Natural killer cell treated with Interleukin-12 subunit alpha and Interleukin-12 subunit beta and Interleukin-15 and Interleukin-18, amount 100 ng/mL, for 72 hours (primary cell): ENCODE results near the gene EFHD1. TPM values are rescaled to one million over a fixed set of nuclear protein-coding genes. Genes with fewer than 3 reads are reported as not detected.

ENCODE experiments used
- ATAC-seq, 2 donors: fragments of 150-1000 bp; cut with Tn5 transposase in 1 of 2; sonication (Bioruptor Pico), chemical (Tn5 transposase) in 1 of 2; 2 replicates each; pipeline ENCODE4 v1.10.0; 2021
- DNase-seq: peaks from one replicate; pipeline ENCODE4 v3.0.0; 2022; ENCODE audit warnings: low spot score
- H3K27ac Mint-ChIP-seq, 2 donors: 1 replicate in 1 of 2; 2 replicates in 1 of 2; pipeline ENCODE4 v1.8.0; 2022; ENCODE audit warnings: mixed read lengths in 2 of 2, mild to moderate bottlenecking in 1 of 2, moderate library complexity in 1 of 2
- H3K27me3 Mint-ChIP-seq, 2 donors: 1 replicate in 1 of 2; 2 replicates in 1 of 2; pipeline ENCODE4 v1.8.0; 2022; ENCODE audit warnings: mixed read lengths in 2 of 2
- H3K36me3 Mint-ChIP-seq: one replicate; pipeline ENCODE4 v1.8.0; 2022; ENCODE audit warnings: mixed read lengths
- H3K4me1 Mint-ChIP-seq, 2 donors: 1 replicate in 1 of 2; 2 replicates in 1 of 2; pipeline ENCODE4 v1.8.0; 2022; ENCODE audit warnings: low read depth in 2 of 2, mixed read lengths in 2 of 2, mild to moderate bottlenecking in 1 of 2
- H3K4me3 Mint-ChIP-seq: one replicate; pipeline ENCODE4 v1.8.0; 2022; ENCODE audit warnings: mixed read lengths
- H3K9me3 Mint-ChIP-seq: 2 replicates; pipeline ENCODE4 v1.8.0; 2022; ENCODE audit warnings: mixed read lengths
- total RNA-seq, 2 donors: library from RNA; stranded (reverse); gene quantifications; one replicate each; pipeline ENCODE4 v1.2.3, GENCODE V29; 2022

The EFHD1 gene
- total RNA-seq, 2 donors from 2014 or later, result 0.24 TPM; not detected in 1

DNA sequence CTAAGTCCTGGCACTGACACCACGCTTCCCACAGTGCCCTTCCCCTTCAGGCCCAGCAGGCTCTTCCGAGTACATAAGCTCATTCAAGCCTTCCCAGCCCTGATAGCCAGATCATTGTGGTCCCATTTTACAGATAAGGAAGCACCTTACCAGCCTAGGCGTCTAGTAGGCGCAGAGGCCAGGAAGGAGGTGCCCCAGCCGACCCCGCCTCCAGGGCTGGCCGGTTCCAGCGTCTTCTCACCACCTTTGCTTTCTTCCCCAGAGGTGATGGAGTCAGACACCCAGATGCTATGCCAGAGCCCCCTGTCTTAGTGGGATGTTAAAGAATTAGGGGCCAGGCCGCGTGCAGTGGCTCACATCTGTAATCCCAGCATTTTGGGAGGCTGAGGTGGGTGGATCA, 28.9 kb upstream of the EFHD1 start:
- no peak overlapping the region for H3K4me3 Mint-ChIP-seq
- peaks cover 0 to 4% of the 10 kb centered on the region in 2 donors for H3K4me1 Mint-ChIP-seq
- peaks cover 9 to 13% of the 10 kb centered on the region in 2 donors for H3K27me3 Mint-ChIP-seq
- DNase-seq (no peak), ATAC-seq (no peak)
- no peak overlapping the region for H3K27ac Mint-ChIP-seq
- H3K9me3 Mint-ChIP-seq, result no peaks in the 10 kb centered on the region
- no peaks in the 10 kb centered on the region for H3K36me3 Mint-ChIP-seq

GRCh38 chr2:232607011-232607410, 26.4 kb upstream of the EFHD1 start:
- Mint-ChIP-seq H3K4me1 (peaks cover 0 to 4% of the 10 kb centered on the region in 2 donors), H3K4me3 (no peak overlapping the region)
- DNase-seq, result no peak

GRCh38 chr2:232609607-232610006, 23.8 kb upstream of the EFHD1 start:
- H3K9me3 Mint-ChIP-seq, result no peaks in the 10 kb centered on the region
- ATAC-seq, result no peak
- no peak overlapping the region for H3K27ac Mint-ChIP-seq
- H3K27me3 Mint-ChIP-seq, result no peaks in the 10 kb centered on the region
- DNase-seq, result no peak
- H3K4me3 Mint-ChIP-seq, result no peak overlapping the region
- H3K4me1 Mint-ChIP-seq, result peaks cover 0 to 4% of the 10 kb centered on the region in 2 donors
- H3K36me3 Mint-ChIP-seq, result no peaks in the 10 kb centered on the region

More at GRCh38 chr2:232607011-232607410, 26.4 kb upstream of the EFHD1 start:
- no peaks in the 10 kb centered on the region for H3K9me3 Mint-ChIP-seq
- no peak for ATAC-seq
- H3K27ac Mint-ChIP-seq, result no peak overlapping the region
- peaks cover 9 to 13% of the 10 kb centered on the region in 2 donors for H3K27me3 Mint-ChIP-seq
- no peaks in the 10 kb centered on the region for H3K36me3 Mint-ChIP-seq

DNA sequence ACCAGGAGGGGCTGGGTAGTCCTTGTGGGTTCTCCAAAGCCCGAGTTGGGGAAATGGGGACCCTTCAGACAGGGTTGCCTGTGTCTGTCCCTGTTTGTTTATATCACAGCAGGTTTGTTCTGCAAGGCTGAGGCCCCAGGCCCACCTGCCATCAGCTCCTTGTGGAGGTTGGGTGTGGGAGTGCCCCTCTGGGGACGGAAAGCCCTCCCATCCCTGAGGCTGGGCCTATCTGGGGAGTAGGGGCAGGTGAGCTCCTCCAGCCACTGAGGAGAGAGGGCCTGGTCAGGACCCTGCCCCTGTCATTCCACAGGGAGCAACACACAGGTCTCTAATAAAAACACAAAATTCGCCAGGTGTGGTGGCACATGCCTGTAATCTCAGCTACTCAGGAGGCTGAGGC, 23.3 kb upstream of the EFHD1 start:
- no peak for ATAC-seq
- Mint-ChIP-seq H3K4me1 (peaks cover 0 to 4% of the 10 kb centered on the region in 2 donors), H3K9me3 (no peaks in the 10 kb centered on the region), H3K27me3 (no peaks in the 10 kb centered on the region), H3K36me3 (no peaks in the 10 kb centered on the region), H3K27ac (no peak overlapping the region), H3K4me3 (no peak overlapping the region)
- DNase-seq, result peak; percentile 39

- H3K4me3 Mint-ChIP-seq, result no peak overlapping the region
- no peaks in the 10 kb centered on the region for H3K36me3 Mint-ChIP-seq
- H3K9me3 Mint-ChIP-seq, result no peaks in the 10 kb centered on the region
- H3K27ac Mint-ChIP-seq, result no peak overlapping the region
- ATAC-seq (no peak), DNase-seq (no peak)
- peaks cover 0 to 4% of the 10 kb centered on the region in 2 donors for H3K4me1 Mint-ChIP-seq
- H3K27me3 Mint-ChIP-seq, result no peaks in the 10 kb centered on the region
These were observed 22.3 kb upstream of the EFHD1 start for GRCh38 chr2:232611061-232611460.

DNA sequence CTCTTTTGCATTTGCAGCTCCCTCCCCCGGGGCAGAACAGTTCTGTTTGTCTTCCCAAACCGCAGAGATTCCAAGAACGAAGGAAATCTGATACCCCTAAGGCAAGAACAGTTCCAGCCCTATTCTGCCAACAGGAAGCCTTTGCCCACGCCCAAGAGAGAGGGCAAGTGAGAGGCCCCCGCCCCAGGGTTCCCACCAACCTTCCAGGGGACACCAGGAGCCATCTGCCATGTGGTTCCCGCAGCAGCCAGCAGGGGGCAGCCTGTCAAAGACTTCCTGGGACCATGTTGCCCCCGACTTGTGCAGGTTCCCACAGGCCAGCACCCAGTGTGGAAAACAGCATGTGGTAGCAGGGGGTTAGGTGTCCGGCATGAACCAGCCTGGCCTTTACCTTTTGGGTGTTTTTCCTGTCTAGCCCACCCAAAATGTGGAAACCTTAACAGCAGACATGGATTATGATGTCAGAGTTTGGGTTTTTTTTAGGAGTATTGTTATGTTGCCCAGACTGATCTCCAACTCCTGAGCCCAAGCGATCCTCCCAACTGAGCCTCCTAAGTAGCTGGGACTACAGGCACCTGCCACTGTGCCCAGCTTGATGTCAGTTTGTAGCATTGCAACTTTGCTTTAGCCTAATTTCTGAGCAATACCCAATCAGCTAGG, 21.7 kb upstream of the EFHD1 start:
- no peaks in the 10 kb centered on the region for H3K4me1 Mint-ChIP-seq
- no peak overlapping the region for H3K27ac Mint-ChIP-seq
- no peaks in the 10 kb centered on the region for H3K36me3 Mint-ChIP-seq
- peak; percentile 66 to 72 for ATAC-seq
- DNase-seq, result peak; percentile 75
- H3K4me3 Mint-ChIP-seq, result no peak overlapping the region
- no peaks in the 10 kb centered on the region for H3K9me3 Mint-ChIP-seq
- no peaks in the 10 kb centered on the region for H3K27me3 Mint-ChIP-seq

DNA sequence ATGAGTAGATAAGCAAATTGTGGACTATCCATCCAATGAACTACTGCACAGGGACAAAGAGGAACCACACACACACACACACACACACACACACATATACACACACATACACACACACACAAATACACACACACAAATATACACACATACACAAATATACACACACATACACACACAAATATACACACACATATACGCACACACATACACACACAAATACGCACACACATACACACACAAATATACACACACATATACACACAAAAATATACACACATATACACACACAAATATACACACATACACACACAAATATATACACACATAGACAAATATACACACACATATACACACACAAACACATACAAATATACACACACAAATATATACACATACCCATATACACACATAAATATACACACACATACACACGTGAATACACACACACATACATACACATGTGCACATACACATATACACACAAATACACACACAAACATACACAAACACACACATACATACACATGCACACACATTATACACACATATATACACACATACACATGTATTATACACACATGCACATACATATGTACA, 19.8 kb upstream of the EFHD1 start:
- DNase-seq, result no peak
- no peak for ATAC-seq
- Mint-ChIP-seq H3K4me3 (no peak overlapping the region), H3K27ac (no peak overlapping the region), H3K27me3 (no peaks in the 10 kb centered on the region), H3K9me3 (no peaks in the 10 kb centered on the region), H3K36me3 (no peaks in the 10 kb centered on the region), H3K4me1 (no peaks in the 10 kb centered on the region)

- ATAC-seq (no peak), DNase-seq (no peak)
- Mint-ChIP-seq H3K36me3 (no peaks in the 10 kb centered on the region), H3K4me3 (no peak overlapping the region), H3K27ac (no peak overlapping the region), H3K27me3 (no peaks in the 10 kb centered on the region), H3K9me3 (no peaks in the 10 kb centered on the region), H3K4me1 (no peaks in the 10 kb centered on the region)
These were observed 18.1 kb upstream of the EFHD1 start for GRCh38 chr2:232615339-232615738.

- no peaks in the 10 kb centered on the region for H3K4me1 Mint-ChIP-seq
- H3K36me3 Mint-ChIP-seq, result no peaks in the 10 kb centered on the region
- H3K27ac Mint-ChIP-seq, result no peak overlapping the region
- no peak overlapping the region for H3K4me3 Mint-ChIP-seq
- ATAC-seq (no peak), DNase-seq (no peak)
- H3K9me3 Mint-ChIP-seq, result no peaks in the 10 kb centered on the region
- peaks cover 5 to 9% of the 10 kb centered on the region in 2 donors for H3K27me3 Mint-ChIP-seq
These were observed 12.2 kb upstream of the EFHD1 start for GRCh38 chr2:232621186-232621585.

- no peaks in the 10 kb centered on the region for H3K36me3 Mint-ChIP-seq
- H3K9me3 Mint-ChIP-seq, result no peaks in the 10 kb centered on the region
- no peak overlapping the region for H3K27ac Mint-ChIP-seq
- peaks cover 2 to 4% of the 10 kb centered on the region in 2 donors for H3K4me1 Mint-ChIP-seq
- no peak overlapping the region for H3K4me3 Mint-ChIP-seq
- ATAC-seq (no peak), DNase-seq (no peak)
- peaks cover 5 to 12% of the 10 kb centered on the region in 2 donors for H3K27me3 Mint-ChIP-seq
These were observed 10.8 kb upstream of the EFHD1 start for GRCh38 chr2:232622563-232622962.

GRCh38 chr2:232623768-232624765, 9.3 kb upstream of the EFHD1 start:
- peaks cover 5 to 12% of the 10 kb centered on the region in 2 donors for H3K27me3 Mint-ChIP-seq
- no peaks in the 10 kb centered on the region for H3K36me3 Mint-ChIP-seq
- H3K27ac Mint-ChIP-seq, result no peak overlapping the region
- peak in 1 of 2 donors; percentile 27 for ATAC-seq
- peaks cover 2 to 4% of the 10 kb centered on the region in 2 donors for H3K4me1 Mint-ChIP-seq
- DNase-seq, result no peak
- H3K4me3 Mint-ChIP-seq, result no peak overlapping the region
- H3K9me3 Mint-ChIP-seq, result no peaks in the 10 kb centered on the region

- Mint-ChIP-seq H3K27me3 (peaks cover 7 to 14% of the 10 kb centered on the region in 2 donors), H3K4me3 (no peak overlapping the region), H3K27ac (no peak overlapping the region), H3K4me1 (peaks cover 2 to 4% of the 10 kb centered on the region in 2 donors), H3K36me3 (no peaks in the 10 kb centered on the region), H3K9me3 (no peaks in the 10 kb centered on the region)
- ATAC-seq (no peak), DNase-seq (no peak)
These were observed 6.8 kb upstream of the EFHD1 start for GRCh38 chr2:232626584-232626983.

DNA sequence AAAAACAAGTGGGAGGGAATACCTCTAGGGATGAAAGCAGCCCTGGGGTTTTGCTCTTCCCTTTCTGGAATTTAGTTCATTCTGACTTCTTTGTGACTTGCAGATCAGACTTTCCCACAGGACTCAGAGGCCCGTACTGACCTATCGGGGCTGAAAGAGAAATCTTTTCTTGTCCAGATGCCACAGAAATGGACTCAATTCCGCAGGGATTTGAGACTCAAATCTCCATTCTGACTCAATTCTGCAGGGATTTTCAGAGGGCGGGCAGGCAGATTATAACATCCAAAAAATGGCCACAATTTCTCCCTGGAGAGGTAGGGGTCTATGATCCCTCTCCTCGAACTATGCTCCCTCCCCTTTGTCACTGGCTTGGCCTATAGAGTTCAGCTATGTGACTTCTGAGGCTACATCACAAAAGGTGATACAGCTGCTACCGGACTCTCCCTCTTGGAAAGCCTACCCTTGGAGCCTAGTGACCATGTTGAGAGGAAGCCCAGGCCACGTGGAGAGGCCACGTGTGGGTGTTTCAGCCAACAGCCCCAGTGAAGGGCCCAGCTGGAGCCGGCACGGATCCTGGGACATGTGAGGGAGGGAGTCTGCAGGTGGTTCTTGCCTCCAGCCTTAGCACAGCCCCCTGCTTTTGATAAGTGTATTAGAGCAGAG, 4.8 kb upstream of the EFHD1 start:
- H3K36me3 Mint-ChIP-seq, result no peaks in the 10 kb centered on the region
- peaks cover 16 to 20% of the 10 kb centered on the region in 2 donors for H3K27me3 Mint-ChIP-seq
- no peaks in the 10 kb centered on the region for H3K9me3 Mint-ChIP-seq
- H3K4me1 Mint-ChIP-seq, result peaks cover 7 to 9% of the 10 kb centered on the region in 2 donors
- no peak overlapping the region for H3K4me3 Mint-ChIP-seq
- no peak for DNase-seq
- no peak for ATAC-seq
- no peak overlapping the region for H3K27ac Mint-ChIP-seq
